ENCODE results near the gene TSPAN18. TPM values are rescaled to one million over a fixed set of nuclear protein-coding genes. Genes with fewer than 3 reads are reported as not detected.
A peak's percentile ranks its signal among the peaks of the same experiment; 100 is the strongest.

Gene TSPAN18
- total RNA-seq, 1 experiment from 2014 or later: 18.3 TPM

DNA sequence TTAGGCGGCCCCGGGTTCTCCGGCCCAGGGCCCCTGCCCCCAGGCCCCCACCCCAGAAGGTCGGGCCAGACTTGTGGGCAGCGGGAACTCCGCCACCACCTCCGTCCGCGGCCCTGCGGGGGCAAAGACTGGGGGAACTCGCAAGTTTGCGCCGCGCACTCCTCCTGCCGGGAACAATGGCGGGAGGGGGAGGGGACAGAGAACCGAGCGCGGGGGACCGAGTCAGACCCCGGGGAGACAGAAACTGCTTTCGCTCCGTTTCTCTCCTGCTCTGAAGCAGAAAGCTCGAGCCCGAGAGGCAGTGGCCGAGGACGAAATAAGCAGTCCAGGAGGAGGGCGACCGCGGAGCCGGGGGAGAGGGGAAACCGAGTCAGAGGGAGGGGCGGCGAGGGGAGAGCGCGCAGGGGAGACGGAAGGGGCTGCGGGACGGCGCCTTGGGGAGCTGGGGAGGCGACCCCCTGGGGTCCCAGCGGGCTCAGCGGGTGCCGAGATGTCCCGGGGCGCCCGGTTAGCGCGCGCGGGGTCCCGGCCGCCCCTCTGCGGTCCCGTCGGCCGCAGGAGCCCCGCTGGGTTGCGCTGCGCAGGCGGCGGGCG lies 223.4 kb downstream of the TSPAN18 start:
- ChIA-PET RAD21 (ENCODE audit: low non-redundant PET in 1 of 2, low total read pairs in 2 of 2, uncharacterized antibody in 2 of 2, unreplicated experiment in 2 of 2) (interaction anchor here in 1 of 2 experiments (0.7 kb wide), 1 partner anchor 19 kb away, joined by 3 read pairs; no protein-coding TSS in a partner anchor), POLR2A (no interaction called here), CTCF (interaction anchor here (1.1 kb wide), 1 partner anchor 14 kb away, joined by 4 read pairs; no protein-coding TSS in a partner anchor)
- peak overlapping the region; percentile 2 for H2AFZ ChIP-seq (ENCODE audit: low read depth, low read length, poor library complexity, severe bottlenecking)
- DNase-seq (ENCODE audit: low read depth, low spot score) (no peak), ATAC-seq (peak; percentile 15)
- no peaks in the 10 kb centered on the region for H4K20me1 ChIP-seq (ENCODE audit: insufficient read depth)
- H3K4me2 ChIP-seq (ENCODE audit: low read length): peak overlapping the region; percentile 85
- H3K36me3 ChIP-seq (ENCODE audit: control insufficient read depth in 1 of 2, insufficient read depth in 2 of 2, low read length in 2 of 2): no peaks in the 10 kb centered on the region
- peak overlapping the region; percentile 87 to 89 for H3K4me3 ChIP-seq (replicated peaks in 1 of 2; ENCODE audit: low read depth in 1 of 2, low read length in 2 of 2)
- intact Hi-C loops (cut with micrococcal nuclease): no loop called here
- no TSS peak for BruUV-seq (replicated peaks)
- peaks cover 4 to 22% of the 10 kb centered on the region in 2 experiments; a peak in 3 of 4 replicates for H3K4me1 ChIP-seq (ENCODE audit: control insufficient read depth in 1 of 2, insufficient read depth in 2 of 2, low read length in 2 of 2)
- no peaks in the 10 kb centered on the region for H3K27me3 ChIP-seq (ENCODE audit: insufficient read depth, low read length)
- no peaks in the 10 kb centered on the region for H3K9me2 ChIP-seq (ENCODE audit: insufficient read depth)
- no peak for TF ChIP-seq YY1 (IDR thresholded peaks at IDR 0.05; ENCODE audit: extremely low read depth, insufficient replicate concordance, low read depth, low read length)
- TF ChIP-seq, protein P1, sequence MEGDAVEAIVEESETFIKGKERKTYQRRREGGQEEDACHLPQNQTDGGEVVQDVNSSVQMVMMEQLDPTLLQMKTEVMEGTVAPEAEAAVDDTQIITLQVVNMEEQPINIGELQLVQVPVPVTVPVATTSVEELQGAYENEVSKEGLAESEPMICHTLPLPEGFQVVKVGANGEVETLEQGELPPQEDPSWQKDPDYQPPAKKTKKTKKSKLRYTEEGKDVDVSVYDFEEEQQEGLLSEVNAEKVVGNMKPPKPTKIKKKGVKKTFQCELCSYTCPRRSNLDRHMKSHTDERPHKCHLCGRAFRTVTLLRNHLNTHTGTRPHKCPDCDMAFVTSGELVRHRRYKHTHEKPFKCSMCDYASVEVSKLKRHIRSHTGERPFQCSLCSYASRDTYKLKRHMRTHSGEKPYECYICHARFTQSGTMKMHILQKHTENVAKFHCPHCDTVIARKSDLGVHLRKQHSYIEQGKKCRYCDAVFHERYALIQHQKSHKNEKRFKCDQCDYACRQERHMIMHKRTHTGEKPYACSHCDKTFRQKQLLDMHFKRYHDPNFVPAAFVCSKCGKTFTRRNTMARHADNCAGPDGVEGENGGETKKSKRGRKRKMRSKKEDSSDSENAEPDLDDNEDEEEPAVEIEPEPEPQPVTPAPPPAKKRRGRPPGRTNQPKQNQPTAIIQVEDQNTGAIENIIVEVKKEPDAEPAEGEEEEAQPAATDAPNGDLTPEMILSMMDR (IDR thresholded peaks at IDR 0.05 in 2 of 3, conservative IDR thresholded peaks at IDR 0.05 in 1 of 3; ENCODE audit: borderline replicate concordance in 1 of 3, insufficient read depth in 1 of 3, low read depth in 2 of 3, low read length in 2 of 3): no peak
- TF ChIP-seq ZFX (IDR thresholded peaks at IDR 0.05): 0 out of 2 replicates have a peak, but pooled peaks have one; percentile 20
- H3K9ac ChIP-seq (ENCODE audit: low read length): peak overlapping the region; percentile 72
- no peaks in the 10 kb centered on the region for H3K9me3 ChIP-seq (ENCODE audit: control insufficient read depth in 1 of 2, insufficient read depth in 1 of 2, low read depth in 1 of 2, low read length in 2 of 2)
- H3K27ac ChIP-seq (ENCODE audit: low read depth, low read length): peak overlapping the region; percentile 80; the same call in 1 of the 2 replicates
- peaks cover 12% of the 10 kb centered on the region; the same call in 1 of the 2 replicates for H3K79me2 ChIP-seq (ENCODE audit: insufficient read depth, low read length)

Data from HCT116 (cell line).